Activated B cell treated with CpG ODN at 0.5 μM for 24 hours (primary cell): ENCODE measurements around the gene MAG. TPM values are rescaled to one million over a fixed set of nuclear protein-coding genes. Genes with fewer than 3 reads are reported as not detected.

ENCODE experiments used
- ATAC-seq: fragments of 200-7000 bp; cut with Tn5 transposase; one replicate; pipeline ENCODE4 v1.10.0; 2021; ENCODE audit warnings: low read depth, mild to moderate bottlenecking, moderate library complexity
- CTCF ChIA-PET: fragments of 350-600 bp; sonication (Branson Sonifier 250); formaldehyde crosslinking; loops from one replicate; lab custom pipeline; 2021; ENCODE audit warnings: antibody characterized with exemption; lab: Charles Lee
- POLR2A ChIA-PET: fragments of 350-600 bp; sonication (Branson Sonifier 250); formaldehyde crosslinking; loops from one replicate; lab custom pipeline; 2021; ENCODE audit warnings: antibody characterized with exemption; lab: Charles Lee
- DNase-seq: peaks from one replicate; pipeline ENCODE4 v3.0.0; 2022
- H3K27ac Mint-ChIP-seq: one replicate; pipeline ENCODE4 v1.8.0; 2020; ENCODE audit warnings: mixed read lengths
- H3K27me3 Mint-ChIP-seq: one replicate; pipeline ENCODE4 v1.8.0; 2021; ENCODE audit warnings: mixed read lengths
- H3K36me3 Mint-ChIP-seq: one replicate; pipeline ENCODE4 v1.8.0; 2021; ENCODE audit warnings: low read depth, mixed read lengths
- H3K4me1 Mint-ChIP-seq: one replicate; pipeline ENCODE4 v1.8.0; 2021; ENCODE audit warnings: mixed read lengths
- H3K4me3 Mint-ChIP-seq: one replicate; pipeline ENCODE4 v1.8.0; 2020; ENCODE audit warnings: mild to moderate bottlenecking, mixed read lengths
- H3K9me3 Mint-ChIP-seq: one replicate; pipeline ENCODE4 v1.8.0; 2020; ENCODE audit warnings: mixed read lengths
- intact Hi-C: fragments of 100-400 bp; cut with micrococcal nuclease; formaldehyde crosslinking; loops from one replicate; pipeline ENCODE4 v1.15.1; 2024
- total RNA-seq: library from RNA; stranded (reverse); gene quantifications from 2 replicates; pipeline ENCODE4 v1.2.3, GENCODE V29; 2022
- TF ChIP-seq, protein P1 (sequence below): fragments of 200-600 bp; IDR thresholded peaks from one replicate; pipeline ENCODE4 v1.8.0; 2022; ENCODE audit warnings: antibody characterized with exemption, mild to moderate bottlenecking

The MAG gene
- total RNA-seq, 1 donor from 2014 or later = 0.31 TPM

DNA sequence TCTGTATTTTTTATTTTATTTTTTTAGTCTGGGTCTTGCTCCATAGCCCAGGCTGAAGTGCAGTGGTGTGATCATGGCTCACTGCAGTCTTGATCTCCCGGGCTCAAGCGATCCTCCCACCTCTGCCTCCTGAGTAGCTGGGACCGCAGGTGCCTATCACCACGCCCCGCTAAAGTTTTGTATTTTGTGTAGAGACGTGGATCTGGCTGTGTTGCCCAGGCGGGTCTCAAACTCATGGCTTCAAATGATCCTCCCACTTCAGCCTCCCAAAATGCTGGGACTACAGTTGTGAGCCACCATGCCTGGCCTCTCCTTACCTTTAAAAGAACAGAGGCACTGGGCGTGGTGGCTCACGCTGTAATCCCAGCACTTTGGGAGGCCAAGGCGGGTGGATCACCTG lies 4.2 kb upstream of the MAG start:
- CTCF ChIA-PET = no interaction called here

GRCh38 chr19:35288331-35288730 lies 3.6 kb upstream of the MAG start:
- TF ChIP-seq, protein P1, sequence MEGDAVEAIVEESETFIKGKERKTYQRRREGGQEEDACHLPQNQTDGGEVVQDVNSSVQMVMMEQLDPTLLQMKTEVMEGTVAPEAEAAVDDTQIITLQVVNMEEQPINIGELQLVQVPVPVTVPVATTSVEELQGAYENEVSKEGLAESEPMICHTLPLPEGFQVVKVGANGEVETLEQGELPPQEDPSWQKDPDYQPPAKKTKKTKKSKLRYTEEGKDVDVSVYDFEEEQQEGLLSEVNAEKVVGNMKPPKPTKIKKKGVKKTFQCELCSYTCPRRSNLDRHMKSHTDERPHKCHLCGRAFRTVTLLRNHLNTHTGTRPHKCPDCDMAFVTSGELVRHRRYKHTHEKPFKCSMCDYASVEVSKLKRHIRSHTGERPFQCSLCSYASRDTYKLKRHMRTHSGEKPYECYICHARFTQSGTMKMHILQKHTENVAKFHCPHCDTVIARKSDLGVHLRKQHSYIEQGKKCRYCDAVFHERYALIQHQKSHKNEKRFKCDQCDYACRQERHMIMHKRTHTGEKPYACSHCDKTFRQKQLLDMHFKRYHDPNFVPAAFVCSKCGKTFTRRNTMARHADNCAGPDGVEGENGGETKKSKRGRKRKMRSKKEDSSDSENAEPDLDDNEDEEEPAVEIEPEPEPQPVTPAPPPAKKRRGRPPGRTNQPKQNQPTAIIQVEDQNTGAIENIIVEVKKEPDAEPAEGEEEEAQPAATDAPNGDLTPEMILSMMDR = no peak
- DNase-seq = no peak
- H3K4me3 Mint-ChIP-seq = no peak overlapping the region
- no peak overlapping the region for H3K27ac Mint-ChIP-seq
- no peaks in the 10 kb centered on the region for H3K36me3 Mint-ChIP-seq
- intact Hi-C loops = no loop called here
- CTCF ChIA-PET = no interaction called here
- H3K27me3 Mint-ChIP-seq = no peaks in the 10 kb centered on the region
- POLR2A ChIA-PET = interaction anchor here (0.6 to 0.9 kb wide), 2 partner anchors 9 to 13 kb away, joined by 3 to 8 read pairs; no protein-coding TSS in a partner anchor
- no peak for ATAC-seq
- H3K9me3 Mint-ChIP-seq = no peaks in the 10 kb centered on the region
- H3K4me1 Mint-ChIP-seq = peaks cover 27% of the 10 kb centered on the region

More for the DNA sequence above, 4.2 kb upstream of the MAG start:
- TF ChIP-seq, protein P1 = no peak
- intact Hi-C loops = no loop called here
- POLR2A ChIA-PET = interaction anchor here (0.6 to 0.9 kb wide), 3 partner anchors 9 to 53 kb away, joined by 3 to 8 read pairs (median 4); no protein-coding TSS in a partner anchor
- Mint-ChIP-seq H3K27ac (no peak overlapping the region), H3K9me3 (no peaks in the 10 kb centered on the region), H3K27me3 (no peaks in the 10 kb centered on the region), H3K36me3 (no peaks in the 10 kb centered on the region), H3K4me3 (no peak overlapping the region), H3K4me1 (peaks cover 28% of the 10 kb centered on the region)
- DNase-seq (no peak), ATAC-seq (no peak)

- ChIA-PET POLR2A (no interaction called here), CTCF (no interaction called here)
- DNase-seq = no peak
- ATAC-seq = no peak
- no peaks in the 10 kb centered on the region for H3K36me3 Mint-ChIP-seq
- intact Hi-C loops = no loop called here
- H3K4me1 Mint-ChIP-seq = peaks cover 25% of the 10 kb centered on the region
- H3K9me3 Mint-ChIP-seq = no peaks in the 10 kb centered on the region
- TF ChIP-seq, protein P1 = no peak
- no peaks in the 10 kb centered on the region for H3K27me3 Mint-ChIP-seq
- H3K4me3 Mint-ChIP-seq = no peak overlapping the region
- H3K27ac Mint-ChIP-seq = no peak overlapping the region
Measured at GRCh38 chr19:35288906-35289305, 3.1 kb upstream of the MAG start.

DNA sequence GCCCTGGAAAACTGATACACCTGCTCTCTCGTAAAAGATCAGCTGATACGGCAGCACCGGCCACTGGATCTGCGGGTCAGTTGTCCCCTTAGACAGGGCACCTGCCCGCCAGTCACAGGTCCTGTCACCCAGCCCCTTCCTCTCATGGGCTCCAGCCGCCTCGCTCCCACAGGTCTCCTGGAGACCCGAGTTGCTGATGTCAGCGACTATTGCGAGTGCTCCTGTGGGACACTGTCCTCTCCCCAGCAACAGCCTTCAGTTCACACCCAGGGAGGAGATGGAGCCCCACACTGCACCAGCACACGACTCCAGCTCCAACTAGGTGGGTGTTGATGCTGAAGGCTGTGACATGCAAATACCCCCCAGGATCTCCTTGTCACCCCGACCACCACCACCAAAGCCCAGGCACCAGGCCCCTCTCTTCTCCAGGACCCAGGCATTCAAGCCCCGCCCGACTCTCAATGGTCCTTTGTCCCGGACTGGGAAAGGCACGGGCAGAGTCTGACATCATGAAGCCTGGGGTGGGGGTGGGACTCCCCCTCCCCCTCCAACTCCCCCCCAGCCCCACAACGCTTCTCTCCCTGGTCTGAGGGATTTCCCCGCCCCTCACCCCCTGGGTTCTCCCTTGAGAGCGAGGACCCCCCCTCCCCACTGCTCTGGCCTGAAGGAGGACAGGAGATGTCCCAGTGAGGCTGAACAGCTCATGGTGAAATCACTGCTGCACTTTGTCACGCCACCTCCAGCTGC lies 1.4 kb upstream of the MAG start:
- CTCF ChIA-PET = no interaction called here
- intact Hi-C loops = no loop called here
- H3K4me3 Mint-ChIP-seq = no peak overlapping the region

GRCh38 chr19:35291259-35291658 lies 702 bp upstream of the MAG start:
- H3K36me3 Mint-ChIP-seq = no peaks in the 10 kb centered on the region
- H3K27me3 Mint-ChIP-seq = no peaks in the 10 kb centered on the region
- TF ChIP-seq, protein P1 = no peak
- H3K4me1 Mint-ChIP-seq = peaks cover 27% of the 10 kb centered on the region
- H3K4me3 Mint-ChIP-seq = no peak overlapping the region
- ChIA-PET POLR2A (interaction anchor here (0.6 to 1.2 kb wide), 4 partner anchors 10 to 40 kb away, joined by 3 to 9 read pairs (median 4); no protein-coding TSS in a partner anchor), CTCF (no interaction called here)
- no peak for ATAC-seq
- no peaks in the 10 kb centered on the region for H3K9me3 Mint-ChIP-seq
- no peak for DNase-seq
- H3K27ac Mint-ChIP-seq = no peak overlapping the region
- intact Hi-C loops = no loop called here

More for the DNA sequence above, 1.4 kb upstream of the MAG start:
- no peak for DNase-seq
- ATAC-seq = no peak
- TF ChIP-seq, protein P1 = no peak
- Mint-ChIP-seq H3K9me3 (no peaks in the 10 kb centered on the region), H3K27ac (no peak overlapping the region), H3K36me3 (no peaks in the 10 kb centered on the region), H3K4me1 (peaks cover 27% of the 10 kb centered on the region), H3K27me3 (no peaks in the 10 kb centered on the region)
- POLR2A ChIA-PET = interaction anchor here (0.6 to 1.2 kb wide), 3 partner anchors 9 to 30 kb away, joined by 3 to 9 read pairs (median 3); no protein-coding TSS in a partner anchor
